Ramos (cell line): ENCODE measurements around the gene ADCY9.

ENCODE experiments used
- in situ Hi-C: fragments of 300-500 bp; cut with MboI; formaldehyde crosslinking; loops from one replicate; pipeline ENCODE4 v1.14.3; 2022; ENCODE audit warnings: low sequenced_read_pairs; ENCODE audit not compliant: unreplicated experiment

Gene ADCY9

DNA sequence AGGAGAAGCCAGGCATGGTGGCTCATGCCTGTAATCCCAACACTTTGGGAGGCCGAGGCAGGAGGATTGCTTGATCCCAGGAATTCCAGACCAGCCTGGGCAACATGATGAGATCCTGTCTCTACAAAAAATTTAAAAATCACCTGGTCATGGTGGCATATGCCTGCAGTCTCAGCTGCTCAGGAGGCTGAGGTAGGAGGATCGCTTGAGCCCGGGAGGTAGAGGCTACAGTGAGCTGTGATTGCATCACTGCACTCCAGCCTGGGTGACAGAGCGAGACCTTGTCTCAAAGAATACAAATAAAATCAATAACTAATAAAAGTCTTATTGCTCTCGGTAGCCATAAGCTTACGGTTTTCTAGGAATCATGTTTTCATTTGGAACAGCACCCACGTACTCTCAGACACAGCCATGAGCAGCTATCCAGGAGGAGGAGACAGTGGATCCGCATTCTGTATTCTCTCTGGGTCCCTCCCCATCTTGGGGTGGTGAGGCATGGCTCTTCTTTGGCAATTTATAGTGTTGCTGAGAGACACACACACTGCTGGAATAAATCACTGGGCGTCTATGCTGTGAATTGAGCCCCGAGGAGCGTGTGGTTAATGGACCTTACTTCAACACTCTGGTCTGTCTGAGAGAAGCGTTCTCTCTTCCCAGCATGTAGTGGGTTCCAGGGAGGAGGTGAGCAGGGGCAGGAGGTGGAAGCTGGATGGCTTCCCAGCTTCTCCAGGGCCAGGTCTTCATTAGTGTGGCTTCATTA, 8.5 kb upstream of the ADCY9 start:
- in situ Hi-C loops = no loop called here

DNA sequence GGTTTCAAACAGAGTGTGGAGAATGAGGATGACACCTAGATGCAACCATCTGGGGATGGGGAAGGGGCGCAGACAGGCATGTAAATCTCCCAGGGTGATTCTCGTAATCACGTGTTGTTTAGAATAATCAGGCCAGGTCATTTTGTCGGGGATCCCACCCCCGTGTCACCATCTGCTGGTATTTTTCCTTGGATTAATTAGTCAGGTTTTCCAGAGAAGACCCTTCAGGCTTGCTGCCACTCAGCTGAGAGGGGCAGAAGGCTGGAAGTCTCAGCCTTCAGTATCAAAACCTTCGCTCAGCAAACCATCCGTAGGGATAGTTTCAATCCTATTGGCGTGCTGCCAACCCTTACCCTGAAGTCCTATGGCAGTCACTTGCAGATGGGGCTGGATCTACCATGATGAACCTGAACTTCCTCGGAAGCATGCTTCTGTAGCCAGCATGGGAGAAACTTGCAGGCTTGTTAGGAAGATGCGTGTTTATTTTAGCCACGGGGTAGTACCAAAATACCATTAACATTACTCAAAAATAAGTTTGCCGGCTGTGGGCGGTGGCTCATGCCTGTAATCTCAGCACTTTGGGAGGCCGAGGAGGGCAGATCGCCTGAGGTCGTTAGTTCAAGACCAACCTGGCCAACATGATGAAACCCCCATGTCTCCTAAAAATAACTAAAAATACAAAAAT, 7.5 kb upstream of the ADCY9 start:
- in situ Hi-C loops = no loop called here

- in situ Hi-C loops = no loop called here
These were observed 3.9 kb upstream of the ADCY9 start for GRCh38 chr16:4120176-4120575.

- in situ Hi-C loops = no loop called here
These were observed 972 bp upstream of the ADCY9 start for GRCh38 chr16:4117250-4117578.

DNA sequence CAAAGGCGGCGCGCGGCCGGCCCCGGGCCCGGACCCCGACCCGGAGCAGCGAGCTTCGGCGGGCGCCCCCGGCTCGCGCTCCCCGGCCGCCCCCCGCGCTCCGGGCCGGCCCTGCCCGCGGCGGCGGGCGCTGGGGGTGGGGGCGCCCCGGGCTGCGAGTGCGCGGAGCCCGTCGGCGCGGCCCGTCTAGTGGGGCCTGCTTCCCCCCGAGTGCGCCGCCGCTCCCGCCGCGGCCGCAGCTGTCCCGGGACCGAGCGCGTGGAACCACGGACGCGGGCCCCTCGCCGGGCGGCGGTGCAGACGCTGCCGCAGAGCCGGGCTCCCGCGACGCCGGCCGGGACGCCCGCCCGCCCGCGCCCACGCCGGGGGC, 308 bp downstream of the ADCY9 start:
- in situ Hi-C loops = no loop called here

- in situ Hi-C loops = no loop called here
These were observed 863 bp downstream of the ADCY9 start for GRCh38 chr16:4115209-4115948.

- in situ Hi-C loops = no loop called here
These were observed 1.7 kb downstream of the ADCY9 start for GRCh38 chr16:4114257-4115208.

DNA sequence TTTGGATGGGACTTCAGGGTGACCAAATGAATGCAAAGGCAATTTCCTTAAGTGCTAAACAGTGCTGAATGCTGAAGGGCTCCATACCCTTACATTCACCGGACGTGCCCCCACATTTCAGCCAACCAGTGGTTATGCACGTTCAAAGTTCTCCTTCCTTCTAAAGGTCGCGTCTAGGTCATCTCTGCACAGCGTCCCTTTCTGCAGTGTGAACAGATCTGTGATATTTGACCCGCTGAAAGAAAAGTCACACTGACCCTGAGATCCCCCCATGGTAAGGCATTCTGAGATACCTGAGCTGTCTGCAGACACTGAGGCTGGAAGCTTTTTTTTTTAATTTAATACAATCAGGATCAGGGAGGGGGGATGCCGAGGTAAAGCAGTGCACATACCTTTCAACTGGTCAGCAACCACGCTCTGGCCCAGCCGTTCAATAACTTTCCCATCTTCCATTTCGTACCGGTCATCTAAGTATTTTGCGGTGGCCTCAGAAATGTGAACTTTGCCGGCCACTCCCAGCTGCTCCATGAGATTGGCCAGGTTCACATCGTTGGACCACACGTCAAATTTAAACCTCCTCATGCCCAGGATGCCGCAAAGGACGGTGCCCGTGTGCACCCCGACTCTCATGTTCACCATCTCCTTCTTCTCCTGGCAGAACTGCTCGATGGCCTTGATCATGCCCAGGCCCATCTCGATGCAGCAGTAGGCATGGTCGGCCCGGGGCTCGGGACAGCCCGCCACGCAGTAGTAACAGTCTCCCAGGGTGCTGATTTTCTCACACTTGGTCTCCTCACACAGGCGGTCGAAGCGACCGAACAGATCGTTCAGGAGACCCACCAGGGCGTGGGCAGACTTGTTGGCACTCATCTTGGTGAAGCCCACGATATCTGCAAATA, 2.6 kb downstream of the ADCY9 start:
- in situ Hi-C loops = no loop called here

- in situ Hi-C loops = no loop called here
These were observed 4.2 kb downstream of the ADCY9 start for GRCh38 chr16:4111748-4112696.

- in situ Hi-C loops = no loop called here
These were observed 5.6 kb downstream of the ADCY9 start for GRCh38 chr16:4110680-4111079.

- in situ Hi-C loops = no loop called here
These were observed 6.2 kb downstream of the ADCY9 start for GRCh38 chr16:4110065-4110464.

DNA sequence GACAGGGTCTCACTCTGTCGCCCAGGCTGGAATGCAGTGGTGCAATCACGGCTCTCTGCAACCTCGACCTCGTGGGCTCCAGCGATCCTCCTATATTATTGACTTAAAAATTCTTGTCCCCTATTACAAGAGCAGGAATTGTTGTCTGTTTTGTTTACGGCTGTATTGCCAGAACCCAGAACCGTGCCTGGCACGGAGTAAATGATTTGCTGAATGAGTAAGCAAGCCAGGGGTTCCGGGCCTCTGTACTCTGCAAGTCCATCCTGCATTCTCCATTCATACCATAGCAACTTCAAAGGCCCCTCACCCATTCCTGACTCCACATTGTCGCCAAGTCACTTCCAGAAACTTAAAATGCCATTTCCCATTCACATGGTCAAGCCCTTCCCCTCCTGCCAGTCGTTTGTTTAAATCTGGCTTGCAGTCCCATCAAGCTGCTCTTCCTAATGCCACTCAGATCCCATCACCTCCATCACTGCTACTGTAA, 6.9 kb downstream of the ADCY9 start:
- in situ Hi-C loops = no loop called here

DNA sequence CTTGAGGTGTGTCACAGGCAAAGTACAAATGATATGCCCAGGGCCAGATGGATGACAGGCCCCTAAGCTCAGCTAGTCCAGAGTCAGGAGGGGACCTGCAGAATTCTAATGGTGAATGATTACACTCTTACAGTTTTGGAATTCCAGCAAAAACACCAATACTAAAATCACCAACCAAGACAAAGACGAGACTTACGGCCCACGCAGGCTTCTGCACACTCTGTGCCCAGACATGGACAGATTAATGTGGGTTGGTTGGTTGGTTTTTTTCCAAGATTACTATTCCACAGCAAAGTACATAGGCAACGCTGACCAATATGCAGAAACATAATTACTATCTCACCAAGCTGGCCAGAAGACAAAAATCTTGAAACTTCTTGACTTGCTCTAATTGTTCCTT, 9.7 kb downstream of the ADCY9 start:
- in situ Hi-C loops = no loop called here

- in situ Hi-C loops = no loop called here
These were observed 10.4 kb downstream of the ADCY9 start for GRCh38 chr16:4105848-4106247.

DNA sequence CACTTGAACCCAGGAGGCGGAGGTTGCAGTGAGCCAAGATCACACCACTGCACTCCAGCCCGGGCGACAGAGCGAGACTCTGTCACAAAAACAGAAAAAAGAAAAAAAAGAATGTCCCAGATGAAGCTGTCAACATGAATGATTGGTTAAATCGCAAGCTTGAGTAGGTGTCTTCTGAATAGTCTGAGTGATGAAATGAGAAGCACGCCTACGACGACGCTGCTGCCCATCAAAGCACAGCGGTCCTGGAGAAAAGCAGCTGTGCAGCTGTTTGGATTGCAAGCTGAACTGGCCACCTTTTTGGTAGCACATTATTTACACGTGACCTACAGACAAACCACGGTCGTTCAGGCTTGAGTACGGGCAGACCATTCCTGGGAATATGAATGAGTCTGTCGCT, 12.5 kb downstream of the ADCY9 start:
- in situ Hi-C loops = no loop called here

GRCh38 chr16:4101421-4102219, 14.6 kb downstream of the ADCY9 start:
- in situ Hi-C loops = no loop called here

- in situ Hi-C loops = no loop called here
These were observed 17.7 kb downstream of the ADCY9 start for GRCh38 chr16:4098501-4098900.
